Measurements from ENCODE around the gene IFT43.
A peak's percentile ranks its signal among the peaks of the same experiment; 100 is the strongest.
"Not testable (repeated sequence)": the region's sequence is repeated elsewhere in the genome, so short reads cannot be mapped to it uniquely, and the experiment has no call there.

IFT43 gene

DNA sequence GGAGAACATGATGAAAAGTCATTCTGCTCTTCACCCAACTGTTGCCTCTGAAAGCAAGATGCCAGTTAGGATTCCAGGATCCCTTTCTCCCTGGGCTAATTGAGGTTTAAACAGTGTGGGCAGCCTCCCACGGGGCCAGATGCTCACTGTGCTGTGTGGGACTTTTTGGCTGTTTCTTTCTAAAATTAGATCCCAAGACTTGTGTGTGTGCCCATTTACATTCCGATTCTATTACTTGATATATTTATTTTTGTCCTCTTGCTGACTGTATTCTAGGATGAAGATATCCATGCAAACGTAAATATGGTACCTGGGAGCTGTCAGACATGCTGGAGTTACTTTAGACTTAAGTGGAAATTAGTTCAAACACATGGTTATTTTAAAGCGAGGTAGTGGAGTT is 6.2 kb downstream of the IFT43 start:
- H3K27me3 Mint-ChIP-seq: no peaks in the 10 kb centered on the region
- no peak overlapping the region for H3K27ac Mint-ChIP-seq
- H3K9me3 Mint-ChIP-seq: no peaks in the 10 kb centered on the region
- no peak for DNase-seq
- H3K4me1 Mint-ChIP-seq: peaks cover 6% of the 10 kb centered on the region
- H3K4me3 Mint-ChIP-seq: no peak overlapping the region
- ATAC-seq: no peak

DNA sequence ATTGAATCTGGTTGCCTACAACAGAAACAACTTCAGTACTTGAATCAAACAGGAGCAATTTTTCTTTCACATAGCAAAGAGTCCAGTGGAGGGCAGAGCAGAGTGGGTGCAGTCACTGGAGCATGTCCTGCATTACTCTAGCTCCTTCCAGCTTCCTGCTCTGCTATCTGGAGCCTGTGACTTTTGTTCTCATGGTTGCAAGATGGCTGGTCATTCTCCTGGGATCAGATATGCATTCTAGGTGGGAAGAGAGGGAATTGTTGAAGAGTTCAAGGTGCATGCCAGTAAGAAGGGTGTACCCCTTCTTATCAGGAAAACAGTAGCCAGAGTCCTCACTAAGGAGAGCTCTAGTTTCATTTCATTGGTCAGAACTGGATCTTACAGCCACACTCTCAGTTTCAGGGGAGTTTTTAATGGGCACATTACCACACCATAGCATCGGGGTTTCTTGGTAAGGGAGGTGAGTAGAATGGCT is 8.0 kb downstream of the IFT43 start:
- H3K4me1 Mint-ChIP-seq: peaks cover 5% of the 10 kb centered on the region
- H3K4me3 Mint-ChIP-seq: no peak overlapping the region
- no peaks in the 10 kb centered on the region for H3K27me3 Mint-ChIP-seq
- DNase-seq (no peak), ATAC-seq (peak; percentile 72)
- no peaks in the 10 kb centered on the region for H3K9me3 Mint-ChIP-seq
- no peak overlapping the region for H3K27ac Mint-ChIP-seq

DNA sequence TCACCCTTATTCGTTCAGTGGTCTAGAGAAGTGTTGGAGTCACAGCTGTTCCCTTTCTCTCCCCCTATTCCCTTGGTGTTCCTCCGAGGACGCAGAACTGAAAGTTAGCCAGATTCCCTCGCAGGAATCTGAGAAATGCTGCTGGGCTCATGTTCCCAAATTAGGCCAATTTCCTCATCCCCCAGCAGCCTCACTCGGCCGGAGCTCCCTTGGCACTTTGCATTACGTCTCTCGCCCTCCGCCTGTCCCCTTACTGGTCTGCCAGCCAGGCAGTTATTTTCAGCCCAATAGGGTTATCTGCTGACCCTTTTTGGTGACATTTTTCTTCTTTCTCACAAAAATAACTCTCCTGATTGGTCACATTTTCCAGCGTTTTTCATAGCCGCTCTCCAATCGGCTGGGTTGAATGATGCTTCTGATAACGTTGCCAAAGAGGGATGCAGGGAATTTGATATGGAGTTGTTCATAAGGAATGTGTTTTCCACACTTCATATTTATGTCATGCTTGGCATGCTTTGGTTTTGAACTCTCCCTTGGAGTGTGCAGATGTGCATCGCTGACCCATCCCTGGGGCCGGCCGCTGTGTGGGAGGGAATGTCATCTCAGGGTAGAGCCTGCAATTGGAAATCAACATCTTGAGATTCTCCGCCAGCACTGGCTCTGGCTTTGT is 9.9 kb downstream of the IFT43 start:
- ATAC-seq: no peak
- Mint-ChIP-seq H3K27ac (no peak overlapping the region), H3K4me1 (peaks cover 5% of the 10 kb centered on the region), H3K27me3 (no peaks in the 10 kb centered on the region), H3K9me3 (no peaks in the 10 kb centered on the region), H3K4me3 (no peak overlapping the region)
- no peak for DNase-seq

DNA sequence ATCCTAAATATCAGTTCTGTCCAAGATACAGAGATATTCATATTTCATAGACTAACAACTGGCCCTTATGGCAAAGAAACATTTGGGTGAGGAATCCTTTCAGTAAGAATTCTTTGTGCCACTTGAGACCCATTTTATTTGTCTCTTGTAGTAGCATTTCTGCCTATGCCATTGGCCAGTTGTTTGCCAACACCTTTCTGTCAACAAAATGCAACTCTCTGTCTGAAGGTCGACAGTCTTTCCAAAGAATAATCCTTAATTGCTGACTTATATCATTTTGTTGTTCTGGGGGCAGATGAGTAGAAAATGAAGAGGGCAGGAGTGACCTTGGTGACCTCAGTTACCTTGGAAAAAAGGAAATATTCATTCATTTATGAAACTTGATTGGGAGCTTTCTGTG is 10.9 kb downstream of the IFT43 start:
- DNase-seq: no peak
- H3K27ac Mint-ChIP-seq: no peak overlapping the region

DNA sequence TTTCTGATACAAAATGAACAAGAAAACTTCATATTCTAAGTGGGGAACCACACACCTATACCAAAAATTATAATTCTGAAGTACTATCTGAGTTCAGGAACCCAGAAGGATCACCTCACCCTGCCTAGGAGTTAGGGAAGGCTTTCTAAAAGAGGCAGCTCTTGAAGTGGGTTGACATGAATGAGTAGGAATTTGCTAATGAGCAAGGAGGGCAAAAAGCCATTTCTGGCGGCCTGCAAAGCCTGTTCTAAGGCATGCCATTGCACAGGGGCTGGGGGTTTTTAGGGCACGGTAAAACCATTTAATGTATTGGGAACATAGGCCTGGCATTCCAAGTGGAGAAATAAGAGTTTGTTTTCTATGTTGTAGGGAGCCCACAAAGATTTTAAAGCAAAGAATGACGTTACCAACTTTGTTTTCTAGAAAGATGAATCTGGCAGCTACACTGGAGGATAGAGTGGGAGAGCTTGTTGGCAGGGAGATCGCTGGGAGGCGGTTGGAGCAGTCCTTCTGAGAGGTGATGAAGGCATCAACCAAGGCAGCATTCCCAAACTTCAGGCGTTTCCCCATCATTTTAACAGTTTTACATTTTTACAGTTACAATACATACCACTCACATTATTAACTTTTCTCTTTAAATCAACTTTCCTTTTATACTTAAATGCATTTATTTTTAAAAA is 14.1 kb downstream of the IFT43 start:
- Mint-ChIP-seq H3K4me3 (no peak overlapping the region), H3K27ac (no peak overlapping the region), H3K4me1 (no peaks in the 10 kb centered on the region), H3K9me3 (peaks cover 0 to 7% of the 10 kb centered on the region in 2 donors), H3K27me3 (no peaks in the 10 kb centered on the region)
- DNase-seq (no peak), ATAC-seq (no peak)

More for the DNA sequence above, 10.9 kb downstream of the IFT43 start:
- H3K4me3 Mint-ChIP-seq: no peak overlapping the region
- peaks cover 5% of the 10 kb centered on the region for H3K4me1 Mint-ChIP-seq
- no peaks in the 10 kb centered on the region for H3K9me3 Mint-ChIP-seq
- no peaks in the 10 kb centered on the region for H3K27me3 Mint-ChIP-seq
- ATAC-seq: no peak

DNA sequence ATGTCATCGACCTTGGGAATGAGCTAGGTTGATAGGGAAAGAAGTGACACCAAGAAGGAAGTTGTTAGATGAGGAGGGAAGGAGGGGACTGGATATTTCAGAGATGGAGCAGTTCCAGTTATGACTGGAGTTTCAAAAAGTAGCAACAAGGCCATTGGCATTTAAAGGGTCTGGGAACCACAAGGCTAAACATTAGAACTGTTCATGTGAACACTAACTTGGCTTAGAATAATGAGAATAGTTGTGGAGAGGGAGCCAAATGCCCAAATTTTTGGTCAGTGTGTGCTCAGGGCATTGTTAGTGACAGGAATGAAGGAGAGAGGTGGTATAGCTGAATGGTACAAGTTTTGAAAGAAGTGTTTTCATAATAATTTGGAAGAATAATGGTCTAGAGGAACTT is 16.8 kb downstream of the IFT43 start:
- Mint-ChIP-seq H3K27me3 (no peaks in the 10 kb centered on the region), H3K4me1 (no peaks in the 10 kb centered on the region), H3K27ac (no peak overlapping the region), H3K4me3 (no peak overlapping the region), H3K9me3 (peaks cover 4 to 14% of the 10 kb centered on the region in 2 donors)
- DNase-seq (no peak), ATAC-seq (no peak)

DNA sequence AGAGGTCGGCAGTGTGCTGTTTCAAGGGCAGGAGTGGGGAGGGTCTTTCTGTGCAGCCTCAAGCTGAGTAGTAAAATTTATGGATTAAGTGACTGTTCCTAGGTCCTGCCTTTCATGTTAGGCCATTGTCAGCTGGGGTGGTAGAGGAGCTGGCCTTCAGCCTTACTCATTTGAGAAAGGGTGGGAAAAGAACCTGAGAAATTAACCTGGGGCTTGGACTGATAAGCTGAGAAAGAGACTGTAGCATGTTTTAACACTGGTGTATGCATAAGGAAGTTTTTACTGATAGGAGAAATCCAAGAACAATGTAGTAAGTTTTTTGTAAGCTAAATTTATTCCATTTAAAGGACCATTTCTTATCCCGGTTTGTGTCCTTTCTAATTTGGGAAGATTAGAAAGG is 20.7 kb downstream of the IFT43 start:
- H3K4me3 Mint-ChIP-seq: no peak overlapping the region
- H3K27ac Mint-ChIP-seq: no peak overlapping the region

DNA sequence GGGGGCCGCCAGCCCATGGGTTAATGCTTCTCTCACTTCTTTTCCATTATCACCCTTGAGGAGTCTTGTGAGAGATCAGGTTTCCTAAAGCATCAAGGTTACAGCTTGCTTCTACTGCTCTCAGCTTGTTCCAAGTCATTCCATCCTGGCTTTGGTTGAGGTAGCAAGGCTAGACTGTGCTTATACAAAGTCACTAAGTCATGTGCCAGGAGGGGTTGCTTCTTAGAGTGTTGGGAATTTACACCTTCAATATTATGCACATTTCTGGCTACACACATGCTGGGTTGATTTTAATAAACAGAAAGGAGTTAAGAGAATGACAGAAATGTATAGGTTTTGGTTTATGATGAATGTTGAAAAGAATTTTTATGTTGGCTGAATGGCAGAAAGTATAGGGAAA is 21.8 kb downstream of the IFT43 start:
- Mint-ChIP-seq H3K27ac (no peak overlapping the region), H3K4me3 (no peak overlapping the region), H3K27me3 (no peaks in the 10 kb centered on the region), H3K9me3 (peaks cover 4 to 14% of the 10 kb centered on the region in 2 donors), H3K4me1 (no peaks in the 10 kb centered on the region)
- ATAC-seq: no peak
- DNase-seq: no peak

More for the DNA sequence above, 20.7 kb downstream of the IFT43 start:
- H3K4me1 Mint-ChIP-seq: no peaks in the 10 kb centered on the region
- H3K27me3 Mint-ChIP-seq: no peaks in the 10 kb centered on the region
- no peak for ATAC-seq
- peaks cover 4 to 14% of the 10 kb centered on the region in 2 donors for H3K9me3 Mint-ChIP-seq
- no peak for DNase-seq

DNA sequence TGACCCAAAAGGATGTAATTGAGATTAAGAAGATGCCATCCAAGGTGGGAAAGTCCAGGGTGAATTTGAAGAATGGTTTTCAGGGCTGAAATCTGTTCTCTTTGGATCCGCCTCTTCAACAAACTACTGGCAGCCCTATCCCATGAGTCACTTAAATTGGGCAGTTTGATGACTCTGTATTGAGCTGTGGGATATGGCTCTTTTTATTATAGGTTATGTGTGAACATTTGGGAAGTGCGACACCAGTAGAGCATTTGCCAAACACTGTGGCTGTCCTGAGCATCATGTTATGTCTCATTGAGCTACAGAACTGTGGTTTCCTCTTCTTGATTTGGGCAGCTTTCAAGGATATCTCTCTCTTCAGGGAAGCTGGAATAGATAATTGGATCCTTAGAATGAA is 22.3 kb downstream of the IFT43 start:
- H3K27ac Mint-ChIP-seq: no peak overlapping the region
- DNase-seq (no peak), ATAC-seq (no peak)
- H3K4me1 Mint-ChIP-seq: no peaks in the 10 kb centered on the region
- no peak overlapping the region for H3K4me3 Mint-ChIP-seq
- H3K9me3 Mint-ChIP-seq: peaks cover 4 to 14% of the 10 kb centered on the region in 2 donors
- H3K27me3 Mint-ChIP-seq: no peaks in the 10 kb centered on the region

DNA sequence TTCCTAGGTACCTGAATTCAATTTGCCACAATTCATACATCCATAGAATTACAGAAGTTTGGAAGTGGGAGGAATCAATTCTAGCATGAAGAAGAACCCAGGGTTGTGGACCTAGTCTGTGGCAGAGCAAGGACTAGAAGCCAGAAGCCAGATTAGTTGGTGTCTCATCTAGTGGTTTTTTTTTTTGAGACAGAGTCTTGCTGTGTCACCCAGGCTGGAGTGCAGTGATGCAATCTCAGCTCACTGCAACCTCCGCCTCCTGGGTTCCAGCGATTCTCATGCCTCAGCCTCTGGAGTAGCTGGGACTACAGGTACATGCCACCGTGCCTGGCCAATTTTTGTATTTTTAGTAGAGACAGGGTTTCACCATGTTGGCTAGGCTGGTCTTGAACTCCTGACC is 24.1 kb downstream of the IFT43 start:
- H3K9me3 Mint-ChIP-seq, H3K4me1 Mint-ChIP-seq, H3K27ac Mint-ChIP-seq, H3K4me3 Mint-ChIP-seq, DNase-seq, H3K27me3 Mint-ChIP-seq, ATAC-seq: not testable (repeated sequence)

DNA sequence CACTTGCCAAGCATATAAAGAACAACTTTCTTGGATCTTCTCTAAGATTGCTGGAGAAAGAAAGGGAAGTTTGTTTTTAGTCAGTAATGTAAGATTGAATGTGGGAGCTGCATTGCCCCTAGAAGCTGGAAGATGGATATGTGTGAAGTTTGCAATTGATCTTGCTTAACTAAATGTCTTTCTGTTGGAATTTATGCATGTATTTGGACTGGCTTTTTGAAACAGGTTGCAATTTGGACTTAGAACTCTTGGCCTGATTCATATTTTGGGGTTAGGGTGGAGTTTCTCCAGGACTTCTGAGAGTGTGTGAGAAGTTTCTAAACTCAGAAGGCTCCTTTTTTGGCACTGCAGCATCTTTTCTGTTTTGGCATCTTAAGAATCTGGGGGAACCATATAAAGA is 26.4 kb downstream of the IFT43 start:
- DNase-seq: no peak
- Mint-ChIP-seq H3K4me1 (no peaks in the 10 kb centered on the region), H3K4me3 (no peak overlapping the region), H3K9me3 (peaks cover 0 to under 1% of the 10 kb centered on the region in 2 donors), H3K27ac (no peak overlapping the region), H3K27me3 (no peaks in the 10 kb centered on the region)
- no peak for ATAC-seq

DNA sequence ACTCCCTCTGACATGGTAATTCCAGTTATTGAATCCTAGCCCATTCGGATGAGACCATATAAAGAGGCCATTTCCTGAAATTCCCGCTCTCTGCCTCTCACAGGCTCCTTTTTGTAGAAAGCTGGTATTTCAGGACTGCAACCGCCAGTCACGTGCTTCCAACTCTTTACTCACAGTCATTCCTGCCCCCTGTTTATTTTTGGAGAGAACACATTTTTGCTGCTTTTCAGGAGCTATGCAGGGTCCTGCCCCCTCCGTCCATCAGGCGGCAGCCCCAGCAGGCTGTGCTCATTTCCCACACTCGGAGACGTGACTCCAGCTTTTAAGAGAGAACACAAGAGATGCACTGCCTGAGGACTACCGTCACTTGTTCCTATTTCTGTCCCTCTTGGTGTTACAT is 26.8 kb downstream of the IFT43 start:
- DNase-seq (no peak), ATAC-seq (no peak)
- Mint-ChIP-seq H3K4me3 (no peak overlapping the region), H3K9me3 (peaks cover 0 to 5% of the 10 kb centered on the region in 2 donors), H3K27ac (no peak overlapping the region), H3K27me3 (no peaks in the 10 kb centered on the region), H3K4me1 (no peaks in the 10 kb centered on the region)

DNA sequence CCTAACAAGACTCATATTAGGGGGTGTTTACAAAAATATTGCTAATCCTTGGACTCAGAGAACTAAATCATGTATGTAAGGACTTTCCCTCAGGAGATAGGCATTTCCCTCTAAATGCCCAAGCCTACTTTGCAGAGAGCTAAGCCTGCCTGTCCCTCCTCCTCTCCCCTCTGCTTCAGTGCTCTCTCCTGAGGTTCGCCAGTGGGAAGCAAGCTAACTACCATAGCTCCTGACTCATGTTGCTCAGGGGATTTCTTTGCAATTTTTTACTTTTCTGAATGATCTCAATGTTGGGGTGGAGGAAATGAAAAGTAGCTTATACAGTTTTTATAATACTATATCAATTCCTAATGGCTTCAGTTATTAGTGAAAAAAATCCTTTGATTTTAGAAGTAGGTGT is 29.6 kb downstream of the IFT43 start:
- ATAC-seq (no peak), DNase-seq (no peak)
- Mint-ChIP-seq H3K4me3 (no peak overlapping the region), H3K27ac (no peak overlapping the region), H3K4me1 (no peaks in the 10 kb centered on the region), H3K9me3 (peaks cover 13 to 27% of the 10 kb centered on the region in 2 donors), H3K27me3 (no peaks in the 10 kb centered on the region)

DNA sequence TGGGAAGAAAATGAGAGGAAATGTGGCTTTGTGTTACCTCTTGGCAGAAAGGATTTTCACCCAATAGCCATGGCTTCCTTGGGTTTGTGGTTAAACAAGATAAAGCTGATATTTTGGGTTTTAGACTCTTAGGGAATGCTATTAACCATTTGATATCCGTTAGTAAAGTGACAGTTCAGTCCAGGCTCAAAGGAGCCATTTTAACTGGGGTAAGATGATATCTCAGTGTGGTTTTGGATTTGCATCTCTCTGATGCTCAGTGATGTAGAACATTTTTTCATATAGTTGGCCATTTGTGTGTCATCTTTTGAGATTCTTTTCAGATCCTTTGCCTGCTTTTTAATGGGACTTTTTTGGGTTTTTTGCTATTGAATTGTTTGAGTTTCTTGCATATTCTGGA is 30.1 kb downstream of the IFT43 start:
- ATAC-seq (no peak), DNase-seq (no peak)
- Mint-ChIP-seq H3K27ac (no peak overlapping the region), H3K9me3 (peaks cover 17 to 32% of the 10 kb centered on the region in 2 donors), H3K4me3 (no peak overlapping the region), H3K27me3 (no peaks in the 10 kb centered on the region), H3K4me1 (no peaks in the 10 kb centered on the region)

DNA sequence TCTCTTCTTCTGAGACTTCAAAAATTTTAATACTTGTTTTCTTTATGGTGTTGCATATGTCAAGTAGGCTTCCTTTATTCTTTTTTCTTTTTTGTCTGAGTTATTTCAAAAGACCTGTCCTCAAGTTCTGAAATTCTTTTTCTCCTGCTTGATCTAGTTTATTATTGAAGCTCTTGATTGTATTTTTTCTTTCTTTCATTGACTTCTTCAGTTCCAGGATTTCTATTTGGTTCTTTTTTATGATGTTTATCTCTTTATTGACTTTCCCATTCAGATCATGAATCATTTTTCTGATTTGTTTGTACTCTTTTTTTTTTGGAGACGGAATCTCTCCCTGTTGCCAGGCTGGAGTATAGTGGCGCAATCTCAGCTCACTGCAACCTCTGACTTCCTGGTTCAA is 34.1 kb downstream of the IFT43 start:
- Mint-ChIP-seq H3K9me3 (peaks cover 17 to 33% of the 10 kb centered on the region in 2 donors), H3K4me3 (no peak overlapping the region), H3K27me3 (no peaks in the 10 kb centered on the region), H3K27ac (no peak overlapping the region), H3K4me1 (no peaks in the 10 kb centered on the region)
- DNase-seq: no peak
- ATAC-seq: no peak

DNA sequence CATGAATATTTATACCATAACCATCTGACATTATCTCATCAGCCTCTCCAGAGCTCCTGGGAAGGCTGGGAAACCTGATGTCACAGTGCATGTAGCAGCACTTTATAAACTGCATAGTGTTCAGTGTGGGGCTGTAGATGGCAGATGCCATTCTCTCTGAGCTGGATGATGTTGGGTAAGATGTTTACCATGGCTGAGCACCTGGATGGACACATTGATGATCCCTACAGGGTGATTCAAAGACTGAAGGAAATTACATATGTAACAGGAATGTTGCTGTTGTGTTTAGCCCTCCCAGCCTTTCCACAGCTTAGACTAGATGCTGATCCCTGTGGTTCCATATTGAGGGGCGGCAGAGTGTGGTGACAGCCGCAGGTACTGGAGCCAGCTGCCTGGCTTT is 37.4 kb downstream of the IFT43 start:
- Mint-ChIP-seq H3K9me3 (peaks cover 17 to 22% of the 10 kb centered on the region in 2 donors), H3K27me3 (no peaks in the 10 kb centered on the region), H3K4me3 (no peak overlapping the region), H3K27ac (no peak overlapping the region), H3K4me1 (no peaks in the 10 kb centered on the region)
- ATAC-seq (no peak), DNase-seq (no peak)
